T-helper 1 cell treated with Interleukin-12 subunit alpha and Interleukin-12 subunit beta and Interleukin-4 antibody, amounts not matched to agents 30 ng/mL and 1 ng/mL, for 36 hours (primary cell): Measurements from ENCODE around the gene NIPA2. TPM values are rescaled to one million over a fixed set of nuclear protein-coding genes. Genes with fewer than 3 reads are reported as not detected.

Experiments used
- intact Hi-C: fragments of 100-400 bp; cut with micrococcal nuclease; formaldehyde crosslinking; loops from one replicate; pipeline ENCODE4 v1.15.1; 2024
- total RNA-seq: library from RNA; stranded (reverse); gene quantifications from 2 replicates; pipeline ENCODE4 v1.2.3, GENCODE V29; 2022

NIPA2 gene
- total RNA-seq, 1 donor from 2014 or later, result 50.4 TPM

GRCh38 chr15:22902046-22902445 is 63.6 kb downstream of the NIPA2 start:
- intact Hi-C loops, result no loop called here

DNA sequence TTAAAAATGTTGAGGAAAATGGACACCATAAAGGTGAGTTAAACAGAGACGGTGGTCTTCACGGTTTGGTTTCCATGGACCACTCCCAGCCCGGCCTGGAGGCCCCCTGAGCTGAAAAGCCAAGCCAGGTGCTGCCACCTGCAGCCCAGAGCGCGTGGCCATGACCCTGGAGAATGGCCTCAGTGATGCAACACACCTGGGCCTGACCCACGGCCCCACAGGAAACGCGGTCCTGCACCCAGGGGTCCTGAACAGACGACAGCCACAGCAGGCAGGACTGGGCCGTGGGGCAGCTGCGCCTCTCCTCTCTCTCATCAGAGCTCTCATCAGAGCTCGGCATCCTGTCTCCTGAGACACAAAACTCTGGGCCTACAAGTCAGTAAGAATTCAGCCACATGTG is 64.1 kb downstream of the NIPA2 start:
- intact Hi-C loops, result no loop called here

DNA sequence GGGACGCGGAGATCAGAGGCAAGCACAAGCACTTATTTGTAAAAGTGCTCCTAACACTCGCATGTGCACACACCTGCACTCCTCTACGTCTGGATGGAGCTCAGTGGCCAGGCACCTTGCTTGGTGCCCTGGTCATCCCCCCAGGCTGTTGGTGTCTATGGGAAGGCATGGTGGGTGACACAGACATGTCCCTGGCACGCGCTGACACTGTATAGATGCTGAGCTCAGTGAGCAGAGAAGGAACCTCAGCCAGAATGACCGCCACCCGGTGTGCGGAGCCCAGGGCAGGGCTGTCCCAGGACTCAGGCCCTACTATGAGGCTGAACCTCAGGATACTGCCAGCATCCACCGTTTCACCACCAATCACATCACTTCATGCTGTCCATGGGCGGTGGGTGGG is 64.5 kb downstream of the NIPA2 start:
- intact Hi-C loops, result no loop called here

DNA sequence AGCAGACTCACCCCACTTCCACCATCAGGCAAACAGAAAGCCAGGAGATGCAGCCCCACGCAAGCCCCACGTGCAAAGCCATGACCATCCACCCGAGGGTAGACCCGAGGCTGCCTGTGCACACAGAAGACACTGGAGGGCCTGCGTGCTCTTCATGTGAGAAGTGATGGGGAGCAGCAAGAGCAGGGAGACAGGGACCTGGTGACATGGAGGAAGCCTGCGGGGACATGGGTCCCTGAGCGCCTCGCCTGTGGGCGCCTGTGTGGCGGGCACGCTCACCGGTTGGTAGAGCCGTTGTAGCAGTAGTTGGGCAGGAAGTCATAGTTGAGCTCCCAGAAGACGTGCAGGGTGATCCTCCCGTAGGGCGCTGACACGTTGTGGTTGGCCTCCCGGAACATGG is 65.0 kb downstream of the NIPA2 start:
- intact Hi-C loops, result no loop called here

- intact Hi-C loops, result no loop called here
Measured at GRCh38 chr15:22903961-22904534, 65.6 kb downstream of the NIPA2 start.

GRCh38 chr15:22904736-22905135 is 66.3 kb downstream of the NIPA2 start:
- intact Hi-C loops, result no loop called here

DNA sequence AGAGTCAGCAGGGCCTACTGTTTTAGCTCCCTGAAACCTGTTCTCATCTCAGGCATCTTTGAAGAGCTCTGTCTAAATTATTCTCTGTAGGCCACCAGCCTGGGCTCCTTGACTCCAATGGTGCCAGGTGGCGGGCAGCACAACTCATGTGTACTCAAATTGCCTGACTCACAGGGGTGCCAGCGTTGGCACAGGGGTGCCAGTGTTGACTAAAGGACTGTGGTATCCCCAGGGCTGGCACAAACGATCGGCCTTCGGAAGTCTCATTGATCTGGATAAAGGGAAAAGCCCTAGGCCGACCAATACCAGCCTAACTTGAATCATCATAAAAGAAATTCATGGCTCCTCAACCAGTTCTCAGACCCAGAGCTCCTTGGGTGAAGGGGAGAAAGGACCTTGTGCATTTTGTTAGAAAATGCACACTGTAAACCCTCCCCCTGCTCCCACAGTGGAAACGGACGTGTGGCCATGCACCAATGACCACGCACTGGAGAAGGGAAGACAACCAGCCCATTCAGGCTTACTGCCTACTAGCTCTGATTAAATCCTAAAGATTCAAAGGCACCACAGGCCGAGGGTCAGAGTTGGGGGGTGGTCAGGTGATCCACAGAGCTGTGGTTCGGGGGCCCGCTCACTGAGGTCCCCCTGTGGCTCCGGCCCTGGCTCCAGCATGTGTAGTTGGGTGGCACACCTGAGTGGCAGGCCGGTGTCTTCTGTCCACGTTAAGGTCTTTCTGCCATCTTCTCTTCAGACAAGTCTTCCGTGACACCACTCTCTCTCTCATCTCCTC is 68.9 kb downstream of the NIPA2 start:
- intact Hi-C loops, result no loop called here

GRCh38 chr15:22908830-22909229 is 70.4 kb downstream of the NIPA2 start:
- intact Hi-C loops, result no loop called here

- intact Hi-C loops, result no loop called here
Measured at GRCh38 chr15:22911306-22911705, 72.8 kb downstream of the NIPA2 start.

DNA sequence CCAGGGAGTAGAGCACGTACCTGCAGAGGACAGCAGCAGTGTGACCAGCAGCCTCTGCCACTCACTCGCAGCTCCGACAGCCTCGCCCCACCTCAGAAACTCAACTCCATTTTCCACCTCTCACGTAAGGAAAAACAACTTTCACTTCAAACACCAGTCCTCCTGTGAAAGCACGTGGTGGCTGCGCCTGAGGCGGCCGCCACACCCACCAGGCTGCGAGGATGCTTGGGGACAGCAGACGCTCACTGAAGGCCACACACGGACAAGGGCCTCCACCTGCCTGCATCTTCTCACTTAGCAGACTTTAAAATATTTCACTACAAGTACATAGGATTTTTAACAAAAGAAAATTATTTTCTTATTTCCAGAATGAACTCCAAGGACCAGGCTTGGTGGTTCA is 73.8 kb downstream of the NIPA2 start:
- intact Hi-C loops, result no loop called here

DNA sequence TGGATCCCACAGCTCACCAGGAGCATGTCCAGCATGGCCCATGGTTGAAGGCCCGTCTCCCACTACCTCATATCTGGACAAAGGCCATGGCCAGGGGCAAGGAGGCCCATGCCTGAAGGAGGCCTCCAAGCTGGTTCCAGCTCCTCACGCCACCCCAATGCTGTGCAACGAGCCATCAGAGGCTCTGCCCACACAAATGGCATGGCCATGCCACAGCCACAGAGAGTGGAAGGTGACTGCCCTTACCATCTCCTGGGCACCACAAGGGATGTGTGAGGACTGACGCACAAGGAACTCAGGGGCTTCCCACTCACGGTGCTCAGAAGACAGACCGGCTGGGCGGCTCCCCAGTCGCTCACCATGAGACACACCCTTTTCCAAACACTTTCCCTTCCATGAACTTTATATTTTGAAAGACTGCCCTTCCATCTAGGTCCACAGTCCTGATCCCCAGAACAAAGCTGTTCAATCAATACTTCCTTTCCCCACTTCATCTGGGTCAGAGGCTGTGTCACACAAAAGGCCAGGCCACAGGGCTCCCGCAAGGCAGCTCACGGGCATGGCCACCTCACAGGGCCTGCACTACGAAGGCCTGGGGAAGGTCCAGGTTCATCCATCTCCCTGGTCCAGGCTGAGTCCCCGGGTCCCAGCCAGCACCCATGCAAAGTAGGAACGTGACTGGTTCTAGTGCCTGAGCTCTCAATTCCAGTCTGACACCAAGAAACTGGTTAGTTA is 75.3 kb downstream of the NIPA2 start:
- intact Hi-C loops, result no loop called here

DNA sequence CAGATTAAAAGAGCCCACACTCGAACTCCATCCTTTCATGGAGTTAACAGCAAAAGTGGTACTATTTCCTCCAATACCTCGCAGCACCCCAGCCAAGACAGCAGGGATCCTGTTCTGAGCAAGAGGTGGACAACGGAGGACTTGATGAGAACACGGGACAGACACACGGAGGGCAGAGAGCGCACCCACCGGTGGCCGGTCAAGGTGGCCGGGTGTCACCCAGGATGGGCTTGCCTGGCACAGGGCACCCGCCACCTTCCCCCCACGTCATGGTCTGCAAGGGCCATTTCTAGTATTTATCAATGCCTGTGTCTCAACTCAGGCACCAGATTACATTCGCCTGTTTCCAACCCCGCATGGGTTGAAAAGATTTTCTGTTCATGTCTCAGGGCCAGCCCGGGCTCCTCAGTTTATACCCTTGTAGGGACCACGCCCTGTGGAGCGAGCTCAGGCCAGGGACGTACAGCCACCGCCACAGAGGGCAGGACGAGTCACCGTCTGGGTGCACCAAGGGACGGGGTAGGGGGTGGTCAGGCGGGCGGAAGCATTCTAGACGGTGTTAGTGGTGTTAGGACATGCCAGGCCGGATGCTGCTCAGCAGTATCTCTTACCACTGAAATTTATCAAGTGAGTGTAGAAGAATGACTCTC is 77.5 kb downstream of the NIPA2 start:
- intact Hi-C loops, result no loop called here

- intact Hi-C loops, result no loop called here
Measured at GRCh38 chr15:22916606-22917350, 78.3 kb downstream of the NIPA2 start.

GRCh38 chr15:22917556-22917955 is 79.1 kb downstream of the NIPA2 start:
- intact Hi-C loops, result no loop called here

Other genes with a start within 250 kb of the NIPA2 start
- gene NIPA1, start 52.0 kb upstream of the NIPA2 start, total RNA-seq, result 13.9 and 14.0 TPM in 2 replicates
- 40.6 and 41.4 TPM in 2 replicates for gene CYFIP1, start 141.7 kb downstream of the NIPA2 start, total RNA-seq
- gene TUBGCP5, start 200.9 kb downstream of the NIPA2 start, total RNA-seq, result 18.2 and 18.8 TPM in 2 replicates